Measurements from ENCODE around the gene SLC9A4.

The SLC9A4 gene

GRCh38 chr2:102473020-102473419 is at the start of gene SLC9A4:
Gene SLC9A4, plus strand, starts transcription at chr2:102473226. Its CDS starts 534 bp downstream, at chr2:102473760.
- DNase-seq = peak in 1 of 2 experiments; percentile 8

- no peak for DNase-seq
Measured at GRCh38 chr2:102423368-102423767, 49.7 kb upstream of the SLC9A4 start.

GRCh38 chr2:102424754-102425153 is 48.3 kb upstream of the SLC9A4 start:
- no peak for DNase-seq

GRCh38 chr2:102425441-102426132 is 47.4 kb upstream of the SLC9A4 start:
- DNase-seq = no peak

GRCh38 chr2:102427249-102427648 is 45.8 kb upstream of the SLC9A4 start:
- no peak for DNase-seq

- no peak for DNase-seq
Measured at GRCh38 chr2:102428573-102428972, 44.5 kb upstream of the SLC9A4 start.

- DNase-seq = no peak
Measured at GRCh38 chr2:102432386-102432785, 40.6 kb upstream of the SLC9A4 start.

- DNase-seq = no peak
Measured at GRCh38 chr2:102433973-102434654, 38.9 kb upstream of the SLC9A4 start.

- DNase-seq = no peak
Measured at GRCh38 chr2:102434655-102435381, 38.2 kb upstream of the SLC9A4 start.

- no peak for DNase-seq
Measured at GRCh38 chr2:102435741-102436140, 37.3 kb upstream of the SLC9A4 start.

- no peak for DNase-seq
Measured at GRCh38 chr2:102436323-102436722, 36.7 kb upstream of the SLC9A4 start.

GRCh38 chr2:102437122-102437521 is 35.9 kb upstream of the SLC9A4 start:
- DNase-seq = no peak

GRCh38 chr2:102438111-102438510 is 34.9 kb upstream of the SLC9A4 start:
- no peak for DNase-seq

GRCh38 chr2:102438578-102438977 is 34.4 kb upstream of the SLC9A4 start:
- DNase-seq = no peak

GRCh38 chr2:102439065-102439695 is 33.8 kb upstream of the SLC9A4 start:
- no peak for DNase-seq

- DNase-seq = no peak
Measured at GRCh38 chr2:102442967-102443828, 29.8 kb upstream of the SLC9A4 start.

GRCh38 chr2:102444233-102444632 is 28.8 kb upstream of the SLC9A4 start:
- DNase-seq = no peak

- no peak for DNase-seq
Measured at GRCh38 chr2:102446936-102447335, 26.1 kb upstream of the SLC9A4 start.

GRCh38 chr2:102449370-102449974 is 23.6 kb upstream of the SLC9A4 start:
- DNase-seq = no peak

GRCh38 chr2:102451968-102452367 is 21.1 kb upstream of the SLC9A4 start:
- DNase-seq = no peak

GRCh38 chr2:102453501-102453900 is 19.5 kb upstream of the SLC9A4 start:
- no peak for DNase-seq

Measured in SHP77 (cell line).